Esophagus (tissue), 2 donors: ENCODE measurements around the gene NCOR1. TPM values are rescaled to one million over a fixed set of nuclear protein-coding genes. Genes with fewer than 3 reads are reported as not detected.

Experiments used
- H3K27ac ChIP-seq, 2 donors: one replicate each; pipeline ENCODE4 v1.5.1; 2013; ENCODE audit warnings: low read depth in 2 of 2, mild to moderate bottlenecking in 2 of 2, inconsistent platforms in 1 of 2, low read length in 1 of 2, moderate library complexity in 1 of 2
- H3K27me3 ChIP-seq, 2 donors: one replicate each; pipeline ENCODE4 v1.6.1; 2013; ENCODE audit warnings: low read length in 2 of 2, control low read depth in 1 of 2, mild to moderate bottlenecking in 1 of 2; ENCODE audit not compliant: insufficient read depth in 2 of 2, control insufficient read depth in 1 of 2
- H3K36me3 ChIP-seq, 2 donors: one replicate each; pipeline ENCODE4 v1.6.1; 2013; ENCODE audit warnings: low read length in 1 of 2; ENCODE audit not compliant: control insufficient read depth in 2 of 2, insufficient read depth in 2 of 2
- H3K4me1 ChIP-seq, 2 donors: one replicate each; pipeline ENCODE4 v1.6.1; 2013; ENCODE audit warnings: low read length in 1 of 2; ENCODE audit not compliant: control insufficient read depth in 2 of 2, insufficient read depth in 2 of 2
- H3K4me3 ChIP-seq, 2 donors: one replicate each; pipeline ENCODE4 v1.5.1; 2013; ENCODE audit warnings: low read length in 2 of 2, mild to moderate bottlenecking in 2 of 2, low read depth in 1 of 2, moderate library complexity in 1 of 2
- H3K9me3 ChIP-seq, 2 donors: one replicate each; pipeline ENCODE4 v1.6.1; 2013; ENCODE audit warnings: mild to moderate bottlenecking in 2 of 2, low read depth in 1 of 2, low read length in 1 of 2, moderate library complexity in 1 of 2; ENCODE audit not compliant: control insufficient read depth in 2 of 2, insufficient read depth in 1 of 2
- WGBS, 2 donors: extraction: QIAGEN DNeasy Blood & Tissue Kit; methylation state at CpG; one replicate each; pipeline ENCODE4 v1.1.7; 2013; 5-methylcytosine and 5-hydroxymethylcytosine counted together
- polyA plus RNA-seq, 2 donors: library from polyadenylated mRNA; stranded (reverse); fragments of 200-250 nt; gene quantifications; one replicate each; pipeline ENCODE4 v1.2.3, GENCODE V29; 2013
- donor health status: healthy with polysubstance abuse.
- donor health status: Bipolar disorder and iron deficiency.

NCOR1 gene
- polyA plus RNA-seq, 2 donors = 31.5 to 41.3 TPM

DNA sequence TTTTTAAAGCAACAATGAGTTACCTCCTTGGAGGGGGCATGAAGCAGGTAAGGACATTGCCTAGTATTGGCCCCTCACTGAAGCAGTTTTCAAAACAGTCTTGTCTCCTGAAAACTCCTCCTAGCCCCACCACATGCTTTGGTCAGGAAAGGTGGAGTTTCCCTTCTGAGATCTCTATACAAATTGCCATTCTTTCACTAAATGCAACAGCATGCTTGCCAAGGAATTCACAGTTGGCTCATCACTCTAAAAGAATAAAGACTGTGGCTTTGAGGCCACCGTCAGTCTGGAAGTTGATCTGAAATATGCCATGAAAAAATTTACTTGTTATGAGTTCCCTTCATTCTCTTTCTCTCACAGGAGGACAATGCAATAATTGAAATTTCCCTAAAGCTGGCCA lies 211.5 kb downstream of the NCOR1 start:
- Histone ChIP-seq H3K9me3 (no peaks in the 10 kb centered on the region), H3K4me3 (no peak overlapping the region), H3K36me3 (peaks cover 8 to 9% of the 10 kb centered on the region in 2 donors), H3K27me3 (no peaks in the 10 kb centered on the region), H3K27ac (no peak overlapping the region), H3K4me1 (no peaks in the 10 kb centered on the region)
- WGBS, 2 donors = 66 to 76% methylated on average over 1 of the region's 1 CpG

DNA sequence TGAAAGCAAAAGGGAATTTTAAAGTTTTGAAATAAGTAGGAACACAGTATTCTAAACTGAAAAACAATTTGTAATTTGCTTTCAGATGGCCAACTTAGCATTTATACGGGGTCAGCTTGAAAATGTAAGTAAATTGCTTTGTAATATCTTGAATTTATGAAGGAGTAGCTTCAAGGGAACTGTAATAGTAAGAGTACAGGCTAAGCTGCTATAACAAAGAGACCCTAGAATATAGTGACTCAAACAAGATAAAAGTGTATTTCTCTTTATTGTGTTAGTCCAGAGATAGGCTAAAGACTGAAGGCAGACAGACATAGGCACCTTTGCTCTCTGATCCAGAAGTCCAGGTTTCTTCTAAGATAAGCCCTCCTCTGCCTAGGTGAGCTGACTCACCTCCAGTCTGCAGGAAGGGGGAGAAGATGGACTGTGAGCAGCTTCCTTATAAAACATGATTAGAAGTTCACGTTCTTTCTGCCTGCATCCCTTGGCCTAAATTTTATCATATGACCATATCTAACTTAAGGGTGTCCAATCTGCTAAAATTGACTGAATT lies 212.6 kb downstream of the NCOR1 start:
- no peak overlapping the region for H3K4me3 ChIP-seq
- H3K9me3 ChIP-seq = no peaks in the 10 kb centered on the region
- no peaks in the 10 kb centered on the region for H3K4me1 ChIP-seq
- WGBS, 2 donors = 91 to 92% methylated on average over 2 of the region's 2 CpGs
- no peaks in the 10 kb centered on the region for H3K27me3 ChIP-seq
- H3K27ac ChIP-seq = no peak overlapping the region
- peaks cover 5 to 9% of the 10 kb centered on the region in 2 donors for H3K36me3 ChIP-seq

DNA sequence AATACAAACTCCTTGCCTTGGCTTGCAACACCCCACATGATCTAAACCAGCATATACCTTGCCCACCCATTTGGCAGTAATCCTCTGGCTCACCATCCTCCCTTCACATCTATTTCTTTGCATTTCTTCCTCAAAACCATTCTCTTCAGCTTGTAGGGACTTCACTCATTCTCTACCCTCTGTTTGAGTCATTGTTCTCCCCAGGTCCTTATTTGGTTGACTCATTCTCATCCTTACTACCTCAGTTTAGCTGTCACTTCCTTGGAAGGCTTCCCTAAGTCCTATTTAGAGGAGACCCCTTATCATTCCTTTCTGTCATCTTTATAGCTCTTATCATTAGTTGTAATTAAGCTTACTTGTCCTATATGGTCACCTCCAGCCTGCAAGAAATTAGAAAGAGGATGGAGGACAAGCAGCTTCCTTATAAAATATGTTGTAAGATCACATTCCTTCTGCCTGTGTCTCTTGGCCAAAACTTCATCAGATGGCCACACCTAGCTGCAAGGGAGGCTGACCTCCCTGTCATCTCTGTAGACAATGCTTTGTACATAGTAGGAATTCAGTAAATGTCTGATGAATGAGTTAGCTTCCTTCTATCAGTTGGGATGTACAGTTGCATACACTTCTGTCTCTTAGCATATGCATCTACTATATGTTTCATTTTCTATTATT lies 214.0 kb downstream of the NCOR1 start:
- Histone ChIP-seq H3K4me3 (no peak overlapping the region), H3K27me3 (no peaks in the 10 kb centered on the region), H3K36me3 (peaks cover 5 to 9% of the 10 kb centered on the region in 2 donors), H3K9me3 (no peaks in the 10 kb centered on the region), H3K27ac (no peak overlapping the region), H3K4me1 (no peaks in the 10 kb centered on the region)

DNA sequence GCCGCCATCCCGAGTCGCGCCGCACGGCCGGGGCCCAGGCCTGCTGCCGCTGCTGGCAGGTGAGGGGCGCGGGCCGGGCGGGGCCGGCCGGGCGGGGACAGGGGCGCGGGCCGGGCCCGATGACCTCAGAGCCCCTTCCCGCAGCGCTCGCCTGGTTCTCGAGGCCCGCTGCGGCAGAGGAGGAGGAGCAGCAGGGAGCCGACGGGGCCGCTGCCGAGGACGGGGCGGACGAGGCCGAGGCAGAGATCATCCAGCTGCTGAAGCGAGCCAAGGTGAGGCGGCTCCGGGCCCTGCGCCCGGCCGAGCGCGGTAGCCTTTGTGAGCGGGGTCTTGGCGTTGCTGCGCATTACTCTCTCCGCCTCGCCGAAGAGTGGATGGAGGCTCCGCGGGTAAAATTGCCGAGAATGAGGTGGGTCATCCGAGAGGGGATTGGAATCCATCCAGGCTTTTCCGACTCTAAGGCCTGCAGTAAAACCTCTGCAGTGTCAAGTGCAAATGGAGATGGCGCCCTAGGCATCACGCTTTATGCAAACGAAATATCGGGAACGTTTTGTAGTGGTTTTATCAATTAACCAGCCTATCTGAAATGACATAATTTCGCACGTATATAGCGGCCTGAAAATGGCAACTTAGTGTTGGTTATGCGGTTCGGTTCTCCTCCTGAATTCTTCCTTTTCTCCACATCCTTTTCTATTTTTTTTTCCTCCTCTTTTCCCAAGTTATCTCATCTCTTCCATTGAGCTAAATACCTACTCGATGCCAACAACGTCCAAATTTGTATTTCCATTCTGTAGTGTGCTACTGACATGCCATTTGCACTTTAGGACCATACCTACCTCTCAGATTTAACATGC lies 215.1 kb downstream of the NCOR1 start:
- WGBS, 2 donors = 1% methylated on average over 44 to 64 of the region's 64 CpGs
- Histone ChIP-seq H3K27ac (peak overlapping the region; percentile 97 to 98), H3K27me3 (no peaks in the 10 kb centered on the region), H3K4me1 (no peaks in the 10 kb centered on the region), H3K9me3 (no peaks in the 10 kb centered on the region), H3K4me3 (peak overlapping the region; percentile 53 to 87), H3K36me3 (peaks cover 5% of the 10 kb centered on the region in 2 donors)

DNA sequence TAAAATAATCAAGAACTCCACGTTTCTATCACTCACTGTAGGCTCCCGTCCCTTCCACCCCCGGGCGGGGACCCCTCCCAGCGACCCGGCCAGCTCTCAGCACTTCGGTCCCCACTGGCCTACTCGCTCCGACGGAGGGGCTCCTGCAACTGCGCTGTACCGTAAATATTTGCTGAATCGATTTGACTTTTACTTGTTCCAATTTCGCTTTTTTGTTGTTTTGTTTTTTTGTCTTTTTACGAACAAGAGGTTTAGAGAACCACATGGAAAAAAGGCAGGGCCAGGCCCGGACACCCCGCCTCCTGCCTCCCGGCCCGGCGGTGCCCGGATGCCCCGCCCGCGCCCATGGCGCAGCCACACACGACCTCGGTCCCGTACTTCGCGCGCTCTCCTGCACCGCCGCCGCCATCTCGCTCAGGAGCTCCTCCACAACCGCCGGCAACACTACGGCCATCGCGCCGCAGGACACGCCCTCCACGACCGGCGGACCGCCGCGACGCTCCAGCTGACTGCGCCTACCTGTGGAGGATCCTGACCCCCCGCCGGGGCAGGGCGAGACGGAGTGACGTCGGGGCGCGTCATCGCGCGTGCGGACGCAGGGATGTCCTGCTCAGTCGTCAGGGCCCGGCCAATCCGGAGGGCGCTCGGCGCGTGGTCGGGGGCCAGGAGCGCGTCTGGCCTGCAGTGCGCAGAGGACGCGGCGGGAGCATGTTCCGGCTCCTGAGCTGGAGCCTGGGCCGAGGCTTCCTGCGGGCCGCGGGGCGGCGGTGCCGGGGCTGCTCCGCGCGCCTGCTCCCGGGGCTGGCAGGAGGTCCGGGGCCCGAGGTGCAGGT lies 216.0 kb downstream of the NCOR1 start, which contains the start of the genes TTC19 and ZSWIM7:
Gene TTC19 (plus strand): TSS at position 684 of the 833 bp plus-strand sequence. CDS start 25 bp downstream, at position 709.
Gene ZSWIM7 (minus strand): TSS at position 564 of the 833 bp plus-strand sequence. CDS start 110 bp downstream, at position 454.
- peak within 1 kb of the TSS; percentile 53 to 87 for H3K4me3 ChIP-seq
- H3K9me3 ChIP-seq = no peaks in the 10 kb centered on the region
- no peaks in the 10 kb centered on the region for H3K27me3 ChIP-seq
- peak within 1 kb of the TSS; percentile 97 to 98 for H3K27ac ChIP-seq
- no peaks in the 10 kb centered on the region for H3K4me1 ChIP-seq
- H3K36me3 ChIP-seq = no peaks in the 10 kb centered on the region
- WGBS, 2 donors = 0% methylated on average over 78 to 91 of the region's 91 CpGs

DNA sequence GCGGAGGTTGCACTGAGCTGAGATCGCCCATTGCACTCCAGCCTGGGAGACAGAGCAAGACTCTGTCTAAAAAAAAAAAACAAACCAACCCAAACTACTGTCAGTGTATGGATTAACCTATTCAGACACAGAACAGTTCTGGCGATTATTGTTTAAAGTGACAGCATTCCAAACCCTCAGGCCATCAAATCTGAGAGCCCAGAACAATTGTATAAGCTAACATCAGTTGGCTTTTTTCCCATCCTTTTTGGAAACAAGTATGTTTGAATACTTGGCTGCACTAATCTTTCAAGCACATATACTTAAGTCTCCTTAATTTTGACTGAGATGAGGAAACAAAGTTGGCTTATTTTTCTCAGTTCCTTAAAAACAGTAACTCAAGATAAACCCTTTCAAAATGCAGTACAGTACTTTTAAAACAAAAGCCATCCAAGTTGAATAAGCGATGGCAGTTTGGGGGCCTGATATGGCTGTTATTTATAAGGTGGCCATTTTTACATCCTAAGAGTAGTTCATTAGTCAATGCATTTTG lies 217.2 kb downstream of the NCOR1 start:
- H3K27ac ChIP-seq = no peak overlapping the region
- 66 to 74% methylated on average over 4 of the region's 4 CpGs for WGBS, 2 donors
- no peaks in the 10 kb centered on the region for H3K27me3 ChIP-seq
- no peaks in the 10 kb centered on the region for H3K4me1 ChIP-seq
- H3K4me3 ChIP-seq = no peak overlapping the region
- no peaks in the 10 kb centered on the region for H3K9me3 ChIP-seq
- no peaks in the 10 kb centered on the region for H3K36me3 ChIP-seq

DNA sequence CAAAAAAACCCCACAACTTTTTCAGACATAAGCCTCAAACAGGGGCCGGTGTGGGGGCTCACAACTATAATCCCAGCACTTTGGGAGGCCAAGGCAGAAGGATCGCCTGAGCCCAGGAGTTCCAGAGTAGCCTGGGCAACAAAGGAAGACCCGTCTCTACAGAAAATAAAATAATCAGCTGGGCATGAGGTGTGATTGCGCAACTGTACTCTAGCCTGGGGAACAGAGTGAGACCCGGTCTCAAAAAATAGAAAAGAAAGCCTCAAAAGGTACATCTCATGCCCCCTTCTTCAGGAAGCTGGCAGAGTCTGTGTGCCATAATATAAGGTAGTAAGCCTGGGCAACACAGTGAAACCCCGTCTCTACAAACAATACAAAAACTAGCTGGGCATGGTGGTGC lies 219.0 kb downstream of the NCOR1 start:
- WGBS, 2 donors = 79 to 82% methylated on average over 6 of the region's 6 CpGs
- no peaks in the 10 kb centered on the region for H3K36me3 ChIP-seq
- H3K27me3 ChIP-seq = no peaks in the 10 kb centered on the region
- H3K27ac ChIP-seq = no peak overlapping the region
- H3K4me1 ChIP-seq = no peaks in the 10 kb centered on the region
- no peaks in the 10 kb centered on the region for H3K9me3 ChIP-seq
- no peak overlapping the region for H3K4me3 ChIP-seq

DNA sequence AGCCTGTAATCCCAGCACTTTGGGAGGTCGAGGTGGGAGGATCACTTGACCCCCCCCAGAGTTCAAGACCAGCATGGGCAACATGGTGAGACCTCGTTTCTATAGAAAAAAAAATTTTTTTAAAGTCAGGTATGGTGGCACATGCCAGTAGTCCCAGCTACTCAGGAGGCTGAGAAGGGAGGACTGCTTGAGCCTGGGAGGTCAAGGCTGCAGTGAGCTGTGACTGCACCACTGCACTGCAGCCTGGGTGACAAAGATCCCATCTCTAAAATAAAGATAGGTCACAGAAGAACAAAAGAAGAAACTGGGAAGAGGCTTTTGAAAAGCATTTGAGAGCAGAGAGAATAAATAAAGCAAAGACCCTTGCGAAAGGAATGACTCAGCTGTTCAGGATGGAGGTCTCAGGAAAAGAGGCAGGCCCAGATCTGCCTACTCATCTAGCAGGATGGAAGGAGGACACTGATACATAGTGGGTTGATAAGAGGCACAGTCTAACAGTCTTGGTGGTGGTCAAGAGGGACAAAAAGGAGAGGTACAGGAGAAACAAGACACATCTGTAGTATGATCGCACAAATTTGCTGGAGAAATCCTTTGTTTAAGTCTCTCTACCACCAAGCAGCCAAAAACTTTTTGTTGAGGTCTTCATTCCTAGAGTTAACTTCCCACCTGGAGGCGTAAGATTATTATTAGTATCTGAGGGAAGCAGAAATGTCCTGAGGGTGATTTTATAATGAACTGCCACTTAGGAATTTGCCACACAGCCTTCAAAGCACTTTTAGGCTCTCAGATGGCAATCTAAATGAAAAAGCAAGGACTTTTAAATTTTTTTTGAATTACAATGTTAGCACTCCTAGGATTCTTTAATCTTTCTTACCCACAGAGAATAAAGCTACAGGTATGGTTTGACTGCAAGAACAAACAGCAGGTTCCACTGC lies 233.4 kb downstream of the NCOR1 start:
- WGBS, 2 donors = 75 to 79% methylated on average over 5 of the region's 5 CpGs
- H3K4me3 ChIP-seq = no peak overlapping the region
- no peaks in the 10 kb centered on the region for H3K27me3 ChIP-seq
- no peaks in the 10 kb centered on the region for H3K4me1 ChIP-seq
- no peaks in the 10 kb centered on the region for H3K9me3 ChIP-seq
- H3K27ac ChIP-seq = no peak overlapping the region
- peaks cover 4 to 13% of the 10 kb centered on the region in 2 donors for H3K36me3 ChIP-seq
